CD4-positive, alpha-beta memory T cell (primary cell): ENCODE data around the gene SIRT3. TPM values are rescaled to one million over a fixed set of nuclear protein-coding genes. Genes with fewer than 3 reads are reported as not detected.
A peak's percentile ranks its signal among the peaks of the same experiment; 100 is the strongest.

Experiments used
- CTCF ChIA-PET: fragments of 350-600 bp; sonication (Branson Sonifier 250); formaldehyde crosslinking; loops from one replicate; lab custom pipeline; 2021; ENCODE audit warnings: inconsistent platforms; ENCODE audit not compliant: partially characterized antibody; lab: Charles Lee
- POLR2A ChIA-PET: fragments of 350-600 bp; sonication (Branson Sonifier 250); formaldehyde crosslinking; loops from one replicate; lab custom pipeline; 2021; ENCODE audit not compliant: partially characterized antibody; lab: Charles Lee
- DNase-seq, 5 donors: peaks; one replicate each; pipeline versions ENCODE4 v3.0.0 to v3.0.0-alpha.2; 2020 to 2022; ENCODE audit warnings: mixed read lengths in 1 of 5
- H3K27ac ChIP-seq: one replicate; pipeline ENCODE4 v1.7.0; 2013; ENCODE audit warnings: low read depth, low read length
- H3K27me3 ChIP-seq: 2 replicates; pipeline ENCODE4 v1.7.0; 2013; ENCODE audit warnings: mild to moderate bottlenecking, low read length, moderate library complexity; ENCODE audit not compliant: insufficient read depth
- H3K36me3 ChIP-seq: 2 replicates; pipeline ENCODE4 v1.7.0; 2013; ENCODE audit warnings: mild to moderate bottlenecking, low read length, moderate library complexity; ENCODE audit not compliant: insufficient read depth
- H3K4me1 ChIP-seq: 2 replicates; pipeline ENCODE4 v1.7.0; 2013; ENCODE audit warnings: mild to moderate bottlenecking, low read length, moderate library complexity; ENCODE audit not compliant: insufficient read depth
- H3K4me3 ChIP-seq, 2 donors: one replicate each; pipeline ENCODE4 v1.7.0; 2013; ENCODE audit warnings: low read length in 2 of 2, mild to moderate bottlenecking in 1 of 2
- H3K9me3 ChIP-seq, 2 donors: one replicate each; pipeline ENCODE4 v1.7.0; 2013; ENCODE audit warnings: low read length in 2 of 2, control low read depth in 1 of 2; ENCODE audit not compliant: control insufficient read depth in 1 of 2
- H3K27ac Mint-ChIP-seq, 7 donors: one replicate each; pipeline ENCODE4 v1.8.0; 2020 to 2021; ENCODE audit warnings: mixed read lengths in 7 of 7, mild to moderate bottlenecking in 6 of 7, inconsistent platforms in 3 of 7, moderate library complexity in 3 of 7
- H3K27me3 Mint-ChIP-seq, 2 donors: one replicate each; pipeline ENCODE4 v1.8.0; 2020 to 2021; ENCODE audit warnings: mixed read lengths in 2 of 2
- H3K36me3 Mint-ChIP-seq, 2 donors: one replicate each; pipeline ENCODE4 v1.8.0; 2020 to 2021; ENCODE audit warnings: mixed read lengths in 2 of 2, inconsistent platforms in 1 of 2, mild to moderate bottlenecking in 1 of 2
- H3K4me1 Mint-ChIP-seq, 4 donors: one replicate each; pipeline ENCODE4 v1.8.0; 2020 to 2021; ENCODE audit warnings: mixed read lengths in 4 of 4, mild to moderate bottlenecking in 1 of 4
- H3K4me3 Mint-ChIP-seq, 8 donors: one replicate each; pipeline ENCODE4 v1.8.0; 2020 to 2021; ENCODE audit warnings: mixed read lengths in 8 of 8, mild to moderate bottlenecking in 7 of 8, moderate library complexity in 6 of 8, inconsistent platforms in 3 of 8
- H3K9me3 Mint-ChIP-seq, 8 donors: one replicate each; pipeline ENCODE4 v1.8.0; 2020 to 2021; ENCODE audit warnings: mixed read lengths in 8 of 8, mild to moderate bottlenecking in 5 of 8, inconsistent platforms in 3 of 8, moderate library complexity in 1 of 8
- intact Hi-C: fragments of 100-400 bp; cut with micrococcal nuclease; formaldehyde crosslinking; loops from one replicate; pipeline ENCODE4 v1.15.1; 2023
- polyA plus RNA-seq, 2 donors: library from polyadenylated mRNA; unstranded; fragments of 300-500 nt; fragmentation: Illumina TruSeq; gene quantifications; one replicate each; pipeline ENCODE4 v1.2.3, GENCODE V29; 2021
- total RNA-seq, 2 experiments: library from RNA; stranded (reverse); gene quantifications; one replicate each; pipeline ENCODE4 v1.2.3, GENCODE V29; 2021

Gene SIRT3
- total and polyA plus RNA-seq, 4 experiments from 2014 or later: 11.2 to 30.7 (median 19.0) TPM

DNA sequence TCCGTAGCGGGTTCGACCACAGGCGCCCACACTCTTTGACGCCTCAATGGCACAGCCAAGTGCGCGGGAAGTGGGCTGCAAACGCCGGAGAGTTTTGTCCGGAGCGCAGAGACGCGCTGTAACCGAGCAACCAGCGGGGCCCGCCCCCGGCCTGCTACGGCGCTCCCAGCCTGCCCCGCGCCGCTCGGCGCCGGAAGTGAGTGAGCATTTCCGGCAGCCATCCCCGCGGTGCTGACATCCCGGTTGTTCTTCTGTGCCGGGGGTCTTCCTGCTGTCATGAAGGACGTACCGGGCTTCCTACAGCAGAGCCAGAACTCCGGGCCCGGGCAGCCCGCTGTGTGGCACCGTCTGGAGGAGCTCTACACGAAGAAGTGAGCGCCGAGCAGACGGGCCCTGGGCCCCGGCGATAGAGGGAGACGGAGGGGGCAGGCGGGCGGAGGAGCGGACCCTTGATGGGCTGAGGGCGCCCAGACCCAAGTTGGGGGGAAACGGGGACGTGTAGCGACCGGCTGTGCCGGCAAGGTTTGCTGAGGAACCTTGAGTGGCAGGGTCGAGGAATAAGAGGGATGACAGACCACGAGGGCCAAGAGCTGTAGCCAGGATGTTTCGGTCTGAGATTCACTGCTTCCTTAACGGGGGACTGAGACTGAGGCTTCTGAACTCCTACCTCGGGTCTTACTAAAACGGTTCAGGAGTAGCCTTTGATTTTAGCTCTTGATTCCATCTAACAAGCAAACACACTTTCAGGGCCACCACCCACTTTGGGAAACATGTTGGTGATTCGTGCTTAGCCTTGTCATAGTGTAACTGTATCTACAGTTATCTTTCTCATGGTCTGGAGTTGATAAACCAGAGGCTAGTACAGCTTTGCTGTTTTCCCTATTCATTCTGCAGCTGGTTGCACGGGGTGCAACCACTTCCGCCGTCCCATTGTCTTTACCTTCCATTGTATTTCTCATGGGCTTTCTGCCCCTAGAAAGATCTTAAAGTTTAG, 929 bp upstream of the SIRT3 start, which contains the start of gene PSMD13:
TSS of gene PSMD13 (plus strand) at position 203 of the 994 bp plus-strand sequence. CDS start at position 277, 74 bp downstream.
- Mint-ChIP-seq H3K27ac (peak within 1 kb of the TSS; percentile 97 to 100 (median 100)), H3K27me3 (no peaks in the 10 kb centered on the region), H3K4me1 (peaks cover 31 to 64% (median 46%) of the 10 kb centered on the region in 4 donors), H3K9me3 (no peaks in the 10 kb centered on the region), H3K36me3 (peaks cover 17 to 48% of the 10 kb centered on the region in 2 donors), H3K4me3 (peak within 1 kb of the TSS; percentile 98 to 100 (median 99))
- Histone ChIP-seq H3K27me3 (no peaks in the 10 kb centered on the region), H3K4me1 (peaks cover 22% of the 10 kb centered on the region), H3K9me3 (no peaks in the 10 kb centered on the region), H3K27ac (peak within 1 kb of the TSS; percentile 100), H3K4me3 (peak within 1 kb of the TSS; percentile 96 to 100), H3K36me3 (peaks cover 13% of the 10 kb centered on the region)
- CTCF ChIA-PET: interaction anchor here (0.8 to 2.9 kb wide), 13 partner anchors 9 to 214 kb away, joined by 3 to 20 read pairs (median 3); partner anchors contain the start of genes BET1L and RIC8A
- DNase-seq: peak; percentile 85 to 90 (median 88)
- POLR2A ChIA-PET: interaction anchor here (0.7 to 10.9 kb wide), 29 partner anchors 9 to 459 kb away, joined by 3 to 144 read pairs (median 5); partner anchors contain the start of genes ANO9, BET1L, HRAS and IFITM5
- intact Hi-C loops: loop anchor here (1.0 to 5.0 kb wide), 5 partner anchors 30 to 269 kb away; partner anchors contain the start of genes BET1L, PGGHG and RIC8A

DNA sequence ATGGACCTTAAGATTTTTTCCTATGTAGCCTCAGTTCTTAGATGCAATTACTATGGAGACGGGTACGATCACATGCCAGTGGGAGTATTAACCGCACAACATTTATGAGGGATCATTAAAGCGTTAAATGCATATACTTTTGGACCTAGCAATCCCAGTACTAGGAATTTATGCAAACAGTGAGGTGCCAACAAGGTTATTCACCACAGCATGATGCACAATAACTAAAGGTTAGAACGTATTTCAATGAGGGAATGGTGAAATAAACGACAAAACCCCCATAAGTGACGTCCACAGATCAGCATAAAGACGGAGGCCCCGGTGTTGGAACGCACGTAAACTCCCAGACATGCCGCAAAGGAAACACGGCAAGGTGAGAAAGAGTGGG, 539 bp downstream of the SIRT3 start:
- ChIA-PET CTCF (interaction anchor here (1.1 to 1.4 kb wide), 3 partner anchors 16 to 215 kb away, joined by 3 to 4 read pairs (median 4); no protein-coding TSS in a partner anchor), POLR2A (interaction anchor here (0.8 to 10.9 kb wide), 10 partner anchors 15 to 213 kb away, joined by 3 to 144 read pairs (median 10); partner anchors contain the start of genes BET1L, NLRP6, PGGHG and RIC8A)
- intact Hi-C loops: loop anchor here (5.0 kb wide), 1 partner anchor 52 kb away; the partner anchor contains the start of gene PGGHG
- Mint-ChIP-seq H3K27me3 (no peaks in the 10 kb centered on the region), H3K4me1 (peaks cover 23 to 54% (median 36%) of the 10 kb centered on the region in 4 donors), H3K4me3 (peak overlapping the region; percentile 83 to 99 (median 89)), H3K36me3 (peaks cover 7 to 37% of the 10 kb centered on the region in 2 donors), H3K9me3 (no peaks in the 10 kb centered on the region), H3K27ac (peak overlapping the region; percentile 88 to 97 (median 96))
- H3K27ac ChIP-seq: peak overlapping the region; percentile 100
- no peaks in the 10 kb centered on the region for H3K27me3 ChIP-seq
- peaks cover 22% of the 10 kb centered on the region for H3K4me1 ChIP-seq
- H3K36me3 ChIP-seq: peaks cover 8% of the 10 kb centered on the region
- peak overlapping the region; percentile 24 to 61 for H3K4me3 ChIP-seq
- peak in 1 of 5 donors; percentile 93 for DNase-seq
- no peaks in the 10 kb centered on the region for H3K9me3 ChIP-seq

DNA sequence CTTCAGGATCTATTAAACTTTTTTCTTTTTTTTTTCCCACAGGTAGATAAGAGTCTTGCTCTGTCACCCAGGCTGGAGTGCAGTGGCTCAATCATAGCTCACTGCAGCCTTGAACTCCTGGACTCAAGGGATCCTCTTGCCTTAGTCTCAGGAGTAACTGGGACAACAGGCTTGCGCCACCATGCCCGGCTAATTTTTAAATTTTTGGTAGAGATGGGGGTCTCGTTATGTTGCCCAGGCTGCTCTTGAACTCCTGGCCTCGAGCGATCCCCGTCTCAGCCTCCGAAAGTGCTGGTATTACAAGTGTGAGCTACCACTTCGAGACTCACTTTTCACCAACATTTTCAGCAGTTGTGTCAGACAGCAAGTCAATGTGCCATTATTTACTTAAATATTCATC, 962 bp downstream of the SIRT3 start:
- H3K9me3 ChIP-seq: no peaks in the 10 kb centered on the region
- ChIA-PET POLR2A (interaction anchor here (0.7 to 10.9 kb wide), 8 partner anchors 16 to 207 kb away, joined by 3 to 144 read pairs (median 14); partner anchors contain the start of genes BET1L, NLRP6, PGGHG and RIC8A), CTCF (interaction anchor here (1.1 to 1.4 kb wide), 3 partner anchors 16 to 216 kb away, joined by 3 to 4 read pairs (median 4); no protein-coding TSS in a partner anchor)
- Mint-ChIP-seq H3K36me3 (peaks cover 4 to 33% of the 10 kb centered on the region in 2 donors), H3K4me3 (peak overlapping the region; percentile 83 to 99 (median 89)), H3K4me1 (peaks cover 21 to 50% (median 36%) of the 10 kb centered on the region in 4 donors), H3K27me3 (no peaks in the 10 kb centered on the region), H3K27ac (peak overlapping the region; percentile 88 to 97 (median 96)), H3K9me3 (no peaks in the 10 kb centered on the region)
- no peaks in the 10 kb centered on the region for H3K27me3 ChIP-seq
- DNase-seq: no peak
- H3K27ac ChIP-seq: peak overlapping the region; percentile 100
- peaks cover 22% of the 10 kb centered on the region for H3K4me1 ChIP-seq
- intact Hi-C loops: loop anchor here (5.0 kb wide), 1 partner anchor 52 kb away; the partner anchor contains the start of gene PGGHG
- H3K36me3 ChIP-seq: peaks cover 8% of the 10 kb centered on the region
- peak overlapping the region in 1 of 2 donors; percentile 61 for H3K4me3 ChIP-seq

DNA sequence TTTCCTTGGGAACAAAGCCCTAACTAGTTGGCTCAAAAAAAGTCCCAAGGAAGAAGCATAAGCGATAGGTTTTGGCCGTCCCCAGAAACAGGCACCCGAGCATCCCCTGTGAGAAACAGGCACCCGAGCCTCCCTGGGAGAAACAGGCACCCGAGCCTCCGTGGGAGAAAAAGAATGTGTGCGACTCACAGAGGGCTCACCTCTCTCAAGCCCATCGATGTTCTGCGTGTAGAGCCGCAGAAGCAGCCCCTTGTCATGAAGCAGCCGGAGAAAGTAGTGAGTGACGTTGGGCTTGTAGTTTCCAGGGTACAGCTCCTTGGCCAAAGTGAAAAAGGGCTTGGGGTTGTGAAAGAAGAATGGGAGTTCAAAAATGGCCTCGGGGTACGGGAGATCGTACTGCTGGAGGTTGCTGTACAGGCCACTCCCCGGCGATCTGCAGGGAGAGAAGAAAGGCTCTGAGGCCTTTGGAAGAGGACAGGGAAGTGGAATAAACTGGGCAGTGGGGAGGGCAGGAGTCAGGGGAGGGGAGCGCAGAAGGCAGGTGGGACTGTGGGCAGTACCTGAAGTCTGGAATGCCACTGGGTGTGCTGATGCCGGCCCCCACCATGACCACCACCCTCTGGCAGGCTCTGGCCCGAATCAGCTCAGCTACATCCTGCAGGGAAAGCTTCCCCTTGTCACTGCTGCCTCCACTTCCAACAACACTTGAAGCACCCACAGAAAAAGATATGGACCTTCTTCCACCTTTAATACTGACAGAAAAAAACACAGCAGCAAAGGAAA, 3.2 kb downstream of the SIRT3 start:
- H3K27ac Mint-ChIP-seq: peak overlapping the region; percentile 9 to 83 (median 27)
- Histone ChIP-seq H3K4me1 (peaks cover 17% of the 10 kb centered on the region), H3K4me3 (no peak overlapping the region), H3K27ac (no peak overlapping the region), H3K27me3 (no peaks in the 10 kb centered on the region), H3K36me3 (no peaks in the 10 kb centered on the region), H3K9me3 (no peaks in the 10 kb centered on the region)
- DNase-seq: no peak
- peaks cover 3 to 27% of the 10 kb centered on the region in 2 donors for H3K36me3 Mint-ChIP-seq
- H3K9me3 Mint-ChIP-seq: no peaks in the 10 kb centered on the region
- peaks cover 14 to 36% (median 24%) of the 10 kb centered on the region in 4 donors for H3K4me1 Mint-ChIP-seq
- no peaks in the 10 kb centered on the region for H3K27me3 Mint-ChIP-seq
- H3K4me3 Mint-ChIP-seq: peak overlapping the region in 1 of 8 donors; percentile 54
- CTCF ChIA-PET: interaction anchor here (1.5 kb wide), 1 partner anchor 217 kb away, joined by 3 read pairs; the partner anchor contains the start of gene PTDSS2
- intact Hi-C loops: no loop called here
- POLR2A ChIA-PET: interaction anchor here (4.8 to 10.9 kb wide), 2 partner anchors 26 to 47 kb away, joined by 29 to 144 read pairs; partner anchors contain the start of genes BET1L, NLRP6 and RIC8A

DNA sequence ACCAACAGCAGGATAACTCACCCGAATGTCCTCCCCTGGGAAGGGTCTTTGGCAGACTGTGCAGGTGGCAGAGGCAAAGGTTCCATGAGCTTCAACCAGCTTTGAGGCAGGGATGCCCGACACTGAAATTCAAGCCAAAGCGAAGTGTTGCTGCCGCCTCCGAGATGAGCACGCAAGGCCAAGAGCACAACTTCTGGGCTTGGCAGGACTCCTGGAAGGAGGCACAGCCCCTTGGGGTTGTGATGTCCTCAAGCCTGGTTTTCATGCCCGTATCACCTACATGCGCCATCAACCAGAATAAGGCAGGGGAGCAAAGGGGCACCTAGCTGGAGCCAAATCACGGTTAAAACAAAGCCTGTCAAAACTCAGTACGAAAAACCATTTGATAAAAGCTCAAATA, 5.7 kb downstream of the SIRT3 start:
- peaks cover 10 to 16% of the 10 kb centered on the region in 2 donors for H3K36me3 Mint-ChIP-seq
- DNase-seq: no peak
- Histone ChIP-seq H3K4me1 (peaks cover 4% of the 10 kb centered on the region), H3K9me3 (no peaks in the 10 kb centered on the region), H3K27me3 (no peaks in the 10 kb centered on the region), H3K36me3 (no peaks in the 10 kb centered on the region), H3K4me3 (no peak overlapping the region), H3K27ac (no peak overlapping the region)
- H3K27ac Mint-ChIP-seq: peak overlapping the region in 2 of 7 donors; percentile 41 to 63
- no peaks in the 10 kb centered on the region for H3K9me3 Mint-ChIP-seq
- CTCF ChIA-PET: interaction anchor here (0.6 to 1.6 kb wide), 3 partner anchors 14 to 133 kb away, joined by 3 to 4 read pairs (median 3); no protein-coding TSS in a partner anchor
- intact Hi-C loops: no loop called here
- H3K4me3 Mint-ChIP-seq: no peak overlapping the region
- no peaks in the 10 kb centered on the region for H3K27me3 Mint-ChIP-seq
- peaks cover 7 to 19% (median 12%) of the 10 kb centered on the region in 4 donors for H3K4me1 Mint-ChIP-seq
- POLR2A ChIA-PET: no interaction called here

DNA sequence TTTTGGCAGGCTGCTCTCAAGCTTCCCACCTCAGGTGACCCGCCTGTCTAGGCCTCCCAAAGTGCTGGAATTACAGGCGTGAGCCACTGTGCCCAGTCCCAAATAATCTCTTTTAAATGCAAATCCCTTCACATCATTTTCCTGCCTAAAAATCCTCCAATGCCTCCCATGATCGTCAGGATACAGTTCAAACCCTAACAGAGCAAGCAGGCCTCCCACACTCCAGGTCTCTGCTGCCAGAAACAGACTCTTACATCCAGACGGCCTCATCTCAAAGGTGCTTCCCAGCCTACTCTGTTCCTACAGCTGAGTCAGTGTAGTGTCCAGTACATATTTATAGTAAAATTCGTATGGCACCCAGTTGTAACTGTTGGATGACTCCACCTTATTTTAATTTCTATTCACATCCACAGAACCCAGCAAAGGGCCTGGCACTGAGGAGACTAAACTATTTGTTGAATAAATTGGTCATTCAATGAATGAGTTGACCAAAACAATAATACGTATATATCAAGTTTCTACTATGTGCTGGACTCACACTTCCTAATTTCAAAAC, 8.2 kb downstream of the SIRT3 start:
- no peaks in the 10 kb centered on the region for H3K9me3 Mint-ChIP-seq
- H3K27me3 Mint-ChIP-seq: no peaks in the 10 kb centered on the region
- CTCF ChIA-PET: no interaction called here
- Histone ChIP-seq H3K36me3 (peaks cover 4% of the 10 kb centered on the region), H3K4me1 (no peaks in the 10 kb centered on the region), H3K9me3 (no peaks in the 10 kb centered on the region), H3K27ac (no peak overlapping the region), H3K27me3 (no peaks in the 10 kb centered on the region), H3K4me3 (no peak overlapping the region)
- H3K4me3 Mint-ChIP-seq: no peak overlapping the region
- DNase-seq: no peak
- intact Hi-C loops: no loop called here
- peaks cover 14 to 17% of the 10 kb centered on the region in 2 donors for H3K36me3 Mint-ChIP-seq
- peaks cover 0 to 11% (median 7%) of the 10 kb centered on the region in 4 donors for H3K4me1 Mint-ChIP-seq
- POLR2A ChIA-PET: interaction anchor here (1.0 to 1.7 kb wide), 3 partner anchors 18 to 21 kb away, joined by 3 to 5 read pairs (median 4); partner anchors contain the start of genes BET1L and RIC8A
- H3K27ac Mint-ChIP-seq: peak overlapping the region in 2 of 7 donors; percentile 43 to 47
